ENCODE results near the gene OR2T1.
"Not testable (repeated sequence)": the region's sequence is repeated elsewhere in the genome, so short reads cannot be mapped to it uniquely, and the experiment has no call there.

Gene OR2T1

DNA sequence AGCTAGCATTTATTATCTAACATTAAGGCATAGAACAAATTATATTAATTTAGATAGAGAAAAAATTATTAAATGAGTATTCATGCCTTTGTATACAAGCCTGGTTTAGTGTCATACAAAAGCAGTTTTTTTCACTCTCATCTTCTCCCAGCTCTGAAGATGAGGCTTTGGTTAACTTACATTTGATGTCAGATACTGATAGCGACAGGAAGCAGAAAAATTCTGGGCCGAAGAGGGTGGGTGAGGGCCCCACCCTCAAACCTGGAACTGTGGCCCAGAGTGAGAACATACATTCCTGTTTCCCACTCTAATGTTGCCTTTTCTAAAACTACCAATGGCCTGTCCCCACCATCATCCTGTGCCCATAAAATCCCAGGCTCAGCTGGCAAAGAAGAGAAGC is 15.0 kb downstream of the OR2T1 start:
- no peak overlapping the region for H3K4me3 ChIP-seq (ENCODE audit: low read depth, low read length)
- TF ChIP-seq, protein P1, sequence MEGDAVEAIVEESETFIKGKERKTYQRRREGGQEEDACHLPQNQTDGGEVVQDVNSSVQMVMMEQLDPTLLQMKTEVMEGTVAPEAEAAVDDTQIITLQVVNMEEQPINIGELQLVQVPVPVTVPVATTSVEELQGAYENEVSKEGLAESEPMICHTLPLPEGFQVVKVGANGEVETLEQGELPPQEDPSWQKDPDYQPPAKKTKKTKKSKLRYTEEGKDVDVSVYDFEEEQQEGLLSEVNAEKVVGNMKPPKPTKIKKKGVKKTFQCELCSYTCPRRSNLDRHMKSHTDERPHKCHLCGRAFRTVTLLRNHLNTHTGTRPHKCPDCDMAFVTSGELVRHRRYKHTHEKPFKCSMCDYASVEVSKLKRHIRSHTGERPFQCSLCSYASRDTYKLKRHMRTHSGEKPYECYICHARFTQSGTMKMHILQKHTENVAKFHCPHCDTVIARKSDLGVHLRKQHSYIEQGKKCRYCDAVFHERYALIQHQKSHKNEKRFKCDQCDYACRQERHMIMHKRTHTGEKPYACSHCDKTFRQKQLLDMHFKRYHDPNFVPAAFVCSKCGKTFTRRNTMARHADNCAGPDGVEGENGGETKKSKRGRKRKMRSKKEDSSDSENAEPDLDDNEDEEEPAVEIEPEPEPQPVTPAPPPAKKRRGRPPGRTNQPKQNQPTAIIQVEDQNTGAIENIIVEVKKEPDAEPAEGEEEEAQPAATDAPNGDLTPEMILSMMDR (IDR thresholded peaks at IDR 0.05; ENCODE audit: borderline replicate concordance, insufficient read depth, low read depth, low read length): no peak

GRCh38 chr1:248421384-248421783 is 18.5 kb downstream of the OR2T1 start:
- TF ChIP-seq, protein P1 (IDR thresholded peaks at IDR 0.05; ENCODE audit: borderline replicate concordance, insufficient read depth, low read depth, low read length): no peak
- no peak overlapping the region for H3K4me3 ChIP-seq (ENCODE audit: low read depth, low read length)

GRCh38 chr1:248427526-248428191 is 24.8 kb downstream of the OR2T1 start:
- not testable (repeated sequence) for H3K4me3 ChIP-seq (ENCODE audit: low read depth, low read length)

- not testable (repeated sequence) for H3K4me3 ChIP-seq (ENCODE audit: low read depth, low read length)
Measured at GRCh38 chr1:248428192-248428533, 25.3 kb downstream of the OR2T1 start.

DNA sequence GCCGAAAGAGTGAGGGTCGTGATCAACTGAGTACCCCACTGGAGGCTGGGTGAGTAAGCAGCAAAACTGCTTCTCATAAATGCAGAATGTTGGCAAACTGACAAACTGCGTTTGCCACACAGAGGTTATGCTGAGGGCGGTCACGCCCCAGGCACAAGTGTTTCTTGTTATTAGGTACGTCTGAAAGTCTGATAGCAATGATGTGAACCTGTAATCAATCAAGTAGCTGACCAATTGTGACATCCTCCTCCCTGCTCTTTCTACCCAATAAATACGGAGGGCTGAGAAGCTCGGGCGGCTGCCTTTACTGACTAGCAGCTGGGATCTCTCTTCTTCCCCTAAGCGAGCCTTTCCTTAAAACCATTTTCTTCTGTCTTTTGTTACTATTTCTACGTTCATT is 28.8 kb downstream of the OR2T1 start:
- H3K4me3 ChIP-seq (ENCODE audit: low read depth, low read length): not testable (repeated sequence)

GRCh38 chr1:248432201-248432600 is 29.4 kb downstream of the OR2T1 start:
- H3K4me3 ChIP-seq (ENCODE audit: low read depth, low read length): not testable (repeated sequence)

- not testable (repeated sequence) for H3K4me3 ChIP-seq (ENCODE audit: low read depth, low read length)
Measured at GRCh38 chr1:248433811-248434415, 31.1 kb downstream of the OR2T1 start.

DNA sequence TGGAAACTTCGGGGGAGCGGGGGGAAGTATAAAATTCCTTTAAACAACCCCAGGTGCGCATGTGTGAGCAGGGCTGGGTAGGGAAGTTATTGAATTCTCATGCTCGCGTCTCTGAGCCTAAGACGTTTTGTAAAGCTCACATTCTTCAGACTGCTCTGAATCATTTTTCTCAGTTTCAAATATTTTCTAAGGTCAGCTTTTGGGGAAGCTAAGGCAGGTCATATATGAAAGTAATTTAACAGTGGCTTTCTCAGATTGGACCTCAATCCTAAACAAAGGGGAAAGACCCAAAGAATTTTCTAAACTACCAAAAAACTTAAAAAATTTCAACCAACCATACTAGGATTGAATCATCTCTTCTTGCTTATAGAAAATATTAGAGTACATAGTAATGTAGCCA is 32.1 kb downstream of the OR2T1 start:
- not testable (repeated sequence) for H3K4me3 ChIP-seq (ENCODE audit: low read depth, low read length)

GRCh38 chr1:248436303-248436702 is 33.5 kb downstream of the OR2T1 start:
- H3K4me3 ChIP-seq (ENCODE audit: low read depth, low read length): not testable (repeated sequence)

GRCh38 chr1:248438668-248439067 is 35.8 kb downstream of the OR2T1 start:
- H3K4me3 ChIP-seq (ENCODE audit: low read depth, low read length): not testable (repeated sequence)

GRCh38 chr1:248439283-248439682 is 36.4 kb downstream of the OR2T1 start:
- not testable (repeated sequence) for H3K4me3 ChIP-seq (ENCODE audit: low read depth, low read length)

DNA sequence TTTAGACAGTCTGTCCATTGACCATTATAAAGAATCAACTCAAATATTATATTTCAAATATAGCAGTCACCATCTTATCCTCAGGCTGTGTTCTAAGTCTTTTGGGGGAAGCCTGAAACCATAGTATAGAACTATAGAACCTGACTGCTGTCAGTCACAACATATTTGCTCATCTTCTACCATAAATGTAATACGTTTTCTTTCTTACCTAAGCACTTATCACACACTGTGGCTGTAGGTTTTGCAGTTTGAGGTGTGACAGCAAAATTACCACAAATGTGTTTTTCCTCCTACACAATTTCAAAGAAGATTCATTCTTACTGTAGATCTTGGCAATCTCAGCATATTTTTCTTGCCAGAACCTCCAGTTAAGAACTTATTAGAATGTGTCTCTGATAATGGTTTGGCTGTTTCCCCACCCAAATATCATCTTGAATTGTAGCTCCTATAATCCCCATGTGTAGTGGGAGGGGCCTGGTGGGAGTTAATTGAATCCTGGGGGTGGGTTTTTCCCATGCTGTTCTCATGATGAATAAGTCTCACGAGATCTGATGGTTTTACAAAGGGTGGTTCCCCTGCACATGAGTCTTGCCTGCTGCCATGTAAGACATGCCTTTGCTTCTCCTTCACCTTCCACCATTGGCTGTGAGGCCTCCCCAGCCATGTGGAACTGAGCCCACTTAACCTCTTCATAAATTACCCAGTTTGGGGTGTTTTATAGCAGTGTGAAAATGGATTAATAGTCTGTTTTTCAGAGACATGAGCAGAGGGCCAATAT is 39.8 kb downstream of the OR2T1 start:
- H3K4me3 ChIP-seq (ENCODE audit: low read depth, low read length): not testable (repeated sequence)

DNA sequence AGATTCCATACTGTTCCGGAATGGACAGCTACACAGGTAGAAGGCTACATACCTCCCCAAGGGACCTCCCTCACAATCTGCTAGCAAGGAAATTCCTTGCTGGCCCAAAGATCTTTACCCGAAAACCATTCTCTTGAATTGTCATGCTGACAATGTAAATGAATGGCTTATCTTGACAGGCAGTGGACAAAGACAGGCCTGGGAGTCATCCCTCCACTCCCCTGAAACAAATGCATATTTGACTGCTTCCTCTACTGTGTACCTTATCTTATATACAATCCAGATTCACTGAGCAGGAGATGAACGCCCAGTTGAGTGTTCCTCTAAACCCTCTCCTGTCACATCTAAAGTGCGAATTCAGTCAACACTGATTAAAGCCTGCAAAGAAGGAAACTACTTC is 41.8 kb downstream of the OR2T1 start:
- not testable (repeated sequence) for H3K4me3 ChIP-seq (ENCODE audit: low read depth, low read length)

- H3K4me3 ChIP-seq (ENCODE audit: low read depth, low read length): not testable (repeated sequence)
Measured at GRCh38 chr1:248445399-248445798, 42.6 kb downstream of the OR2T1 start, which contains the start of gene OR2T2. Gene OR2T2, plus strand, starts transcription at chr1:248445637. Its CDS starts 7,161 bp downstream, at chr1:248452798.

DNA sequence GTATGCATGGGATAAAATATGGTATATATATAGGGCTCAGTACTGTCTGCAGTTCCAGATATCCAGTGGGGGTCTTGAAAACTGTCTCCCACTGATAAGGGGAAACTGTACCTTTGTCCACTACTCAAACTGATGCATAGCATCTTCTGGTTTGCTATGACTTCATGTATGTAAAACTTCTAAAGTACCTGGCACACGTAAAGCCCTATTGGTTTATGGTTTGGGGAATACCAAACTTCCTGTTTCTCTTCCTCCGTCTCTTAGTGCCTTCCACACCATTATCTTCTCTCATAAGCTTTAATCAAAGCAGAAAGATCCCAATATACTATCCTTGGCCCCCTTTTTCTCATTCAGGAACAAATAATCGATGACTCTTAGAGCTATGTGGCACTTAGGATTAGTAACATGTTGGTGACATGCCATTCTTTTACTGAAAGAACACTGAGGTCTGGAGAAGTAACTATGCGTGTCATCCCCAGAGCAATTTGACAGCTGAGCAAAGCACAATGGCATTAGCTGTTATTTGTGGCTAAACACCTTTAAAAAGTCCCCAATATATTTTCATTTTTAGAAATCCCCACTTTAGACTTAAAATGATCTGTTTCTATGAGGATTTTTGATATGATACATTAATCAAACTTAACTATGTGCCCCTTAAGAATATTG is 45.7 kb downstream of the OR2T1 start:
- H3K4me3 ChIP-seq (ENCODE audit: low read depth, low read length): not testable (repeated sequence)

DNA sequence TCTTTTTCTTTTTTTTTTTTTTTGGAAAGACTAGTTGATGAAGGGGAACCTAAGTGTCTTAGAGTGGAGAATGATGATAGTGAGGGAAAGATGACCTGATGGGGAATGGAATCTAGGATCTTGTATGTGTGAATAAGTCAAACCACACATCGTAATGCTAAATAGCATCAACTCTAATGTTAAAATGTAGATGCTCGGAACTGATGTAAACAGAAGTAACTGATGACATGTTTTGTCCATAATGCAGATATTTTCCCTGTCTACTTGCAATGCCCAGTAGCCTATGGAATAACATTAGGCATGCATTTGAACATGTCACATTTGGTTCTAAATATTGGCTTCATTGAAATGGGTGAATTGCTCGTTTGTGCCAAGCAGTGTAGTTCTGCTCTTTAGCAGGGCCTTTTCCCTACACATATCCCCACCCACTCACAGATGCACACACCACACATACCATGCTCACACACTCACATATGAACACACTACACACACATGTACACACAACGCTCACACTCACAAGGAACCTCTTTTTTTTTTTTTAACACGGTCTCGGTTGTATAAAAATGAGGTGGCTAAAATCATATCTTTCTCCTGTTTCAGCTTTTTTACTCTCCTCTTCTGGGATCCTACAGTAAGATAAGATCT is 47.1 kb downstream of the OR2T1 start:
- H3K4me3 ChIP-seq (ENCODE audit: low read depth, low read length): not testable (repeated sequence)

DNA sequence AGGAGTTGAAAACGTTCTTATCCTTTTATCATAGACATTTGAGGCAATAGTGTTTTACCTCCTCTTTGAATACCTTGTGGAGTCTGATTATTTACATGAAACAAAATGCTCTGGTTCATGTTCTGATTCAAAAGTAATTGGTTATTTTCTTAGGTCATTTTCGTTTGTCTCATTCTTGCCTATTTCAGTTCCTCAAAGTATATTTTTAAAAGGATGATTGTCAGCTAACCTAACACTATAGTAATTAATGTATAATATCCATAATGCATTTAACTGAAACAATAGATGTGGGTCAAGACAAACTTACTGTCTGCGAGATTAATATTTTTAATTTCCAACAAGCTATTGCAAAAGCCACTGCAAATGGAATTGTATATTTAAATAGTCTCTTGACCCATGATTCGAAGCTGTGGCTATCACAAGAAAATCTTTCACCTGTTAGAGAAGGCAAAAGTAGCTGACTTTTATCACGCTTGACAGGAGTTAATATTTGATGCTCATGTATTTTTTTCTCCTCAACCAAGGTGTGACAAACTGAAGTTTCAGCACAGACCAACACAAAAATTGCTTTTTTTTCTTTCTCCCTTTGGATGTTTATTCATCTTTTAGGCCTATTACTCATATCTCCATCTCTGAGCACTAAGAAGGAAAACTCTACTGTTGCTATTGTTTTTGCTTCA is 47.8 kb downstream of the OR2T1 start:
- H3K4me3 ChIP-seq (ENCODE audit: low read depth, low read length): not testable (repeated sequence)
